Measurements from ENCODE around the gene SARS1.
"Not testable (repeated sequence)": the region's sequence is repeated elsewhere in the genome, so short reads cannot be mapped to it uniquely, and the experiment has no call there.

SARS1 gene, protein sequence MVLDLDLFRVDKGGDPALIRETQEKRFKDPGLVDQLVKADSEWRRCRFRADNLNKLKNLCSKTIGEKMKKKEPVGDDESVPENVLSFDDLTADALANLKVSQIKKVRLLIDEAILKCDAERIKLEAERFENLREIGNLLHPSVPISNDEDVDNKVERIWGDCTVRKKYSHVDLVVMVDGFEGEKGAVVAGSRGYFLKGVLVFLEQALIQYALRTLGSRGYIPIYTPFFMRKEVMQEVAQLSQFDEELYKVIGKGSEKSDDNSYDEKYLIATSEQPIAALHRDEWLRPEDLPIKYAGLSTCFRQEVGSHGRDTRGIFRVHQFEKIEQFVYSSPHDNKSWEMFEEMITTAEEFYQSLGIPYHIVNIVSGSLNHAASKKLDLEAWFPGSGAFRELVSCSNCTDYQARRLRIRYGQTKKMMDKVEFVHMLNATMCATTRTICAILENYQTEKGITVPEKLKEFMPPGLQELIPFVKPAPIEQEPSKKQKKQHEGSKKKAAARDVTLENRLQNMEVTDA

DNA sequence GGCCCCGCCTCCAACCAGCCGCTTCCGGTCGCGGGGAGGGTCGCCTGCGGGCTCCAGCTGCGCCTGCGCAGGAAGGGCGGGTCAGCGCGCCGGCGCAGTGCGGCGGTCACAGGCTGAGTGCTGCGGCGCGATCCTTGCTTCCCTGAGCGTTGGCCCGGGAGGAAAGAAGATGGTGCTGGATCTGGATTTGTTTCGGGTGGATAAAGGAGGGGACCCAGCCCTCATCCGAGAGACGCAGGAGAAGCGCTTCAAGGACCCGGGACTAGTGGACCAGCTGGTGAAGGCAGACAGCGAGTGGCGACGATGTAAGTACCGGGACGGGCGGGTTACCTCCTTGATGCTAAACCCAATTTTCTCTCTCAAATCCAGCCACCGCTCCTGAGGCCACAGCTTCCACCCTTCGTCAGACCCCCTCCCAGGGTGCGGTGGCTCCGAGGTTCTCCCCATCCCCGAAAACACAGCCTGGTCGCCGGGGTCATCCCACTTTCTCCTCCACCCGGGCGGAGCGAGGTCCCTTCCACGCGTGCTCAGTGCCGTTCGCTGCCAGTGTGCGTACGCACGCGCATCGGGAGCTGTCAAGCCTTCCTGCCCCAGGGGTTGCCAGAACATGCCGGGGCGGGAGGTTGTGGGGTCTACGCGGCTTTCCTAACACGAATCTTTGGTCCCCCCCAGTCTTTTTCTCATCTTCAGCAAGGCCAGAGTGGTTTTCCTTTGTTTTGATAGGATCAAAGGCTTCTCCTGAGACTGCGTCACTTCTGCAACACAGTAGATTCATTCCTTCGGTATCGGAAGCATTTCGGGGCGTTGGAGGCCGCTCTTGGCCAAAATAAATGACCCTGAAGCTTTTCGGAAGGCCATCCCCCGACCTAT, at the start of gene SARS1:
Gene SARS1, plus strand, starts transcription at position 95 of the 870 bp plus-strand sequence. Its CDS starts 75 bp downstream, at position 170.
- peak; percentile 94 for DNase-seq

DNA sequence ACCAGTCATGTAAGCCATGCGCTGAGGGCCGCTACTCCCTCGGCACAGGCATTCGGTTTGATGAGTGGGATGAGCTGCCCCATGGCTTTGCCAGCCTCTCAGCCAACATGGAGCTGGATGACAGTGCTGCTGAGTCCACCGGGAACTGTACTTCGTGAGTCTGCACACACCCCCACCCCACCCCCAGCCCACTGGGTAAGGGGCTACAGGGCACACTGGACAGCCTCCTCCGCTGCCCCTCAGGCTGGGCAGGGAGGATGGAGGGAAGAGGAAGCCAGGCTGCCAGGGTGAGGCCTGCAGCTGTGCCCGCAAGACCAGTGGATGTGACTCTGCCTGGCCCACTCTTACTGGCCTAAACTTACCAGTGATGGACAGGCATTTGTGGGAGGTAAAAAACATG, 49.2 kb upstream of the SARS1 start:
- no peak for DNase-seq

DNA sequence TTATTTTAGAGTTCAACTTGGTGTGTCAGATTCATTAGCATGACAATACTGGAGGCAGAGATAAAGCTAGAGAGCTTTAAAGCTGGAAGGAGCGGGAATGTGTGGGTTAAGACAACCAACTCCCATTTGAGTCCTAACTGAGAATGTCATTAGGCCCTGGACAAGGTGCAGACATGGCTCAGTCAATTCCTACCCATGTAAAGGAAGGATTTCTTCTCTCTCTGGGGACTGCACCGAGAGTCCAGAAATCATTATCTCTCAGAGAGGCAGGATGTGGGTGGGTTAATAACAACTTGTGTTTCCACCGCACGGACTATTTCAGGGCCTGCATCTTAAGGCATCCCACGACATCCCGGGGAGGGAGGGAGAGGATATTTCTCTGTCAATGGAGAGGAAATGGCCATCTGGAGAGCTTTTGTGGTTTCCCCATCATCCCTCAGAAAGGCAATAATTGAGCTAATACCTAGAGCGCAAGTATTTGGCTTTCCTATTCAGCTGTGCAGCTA, 46.7 kb upstream of the SARS1 start:
- DNase-seq: peak; percentile 50

DNA sequence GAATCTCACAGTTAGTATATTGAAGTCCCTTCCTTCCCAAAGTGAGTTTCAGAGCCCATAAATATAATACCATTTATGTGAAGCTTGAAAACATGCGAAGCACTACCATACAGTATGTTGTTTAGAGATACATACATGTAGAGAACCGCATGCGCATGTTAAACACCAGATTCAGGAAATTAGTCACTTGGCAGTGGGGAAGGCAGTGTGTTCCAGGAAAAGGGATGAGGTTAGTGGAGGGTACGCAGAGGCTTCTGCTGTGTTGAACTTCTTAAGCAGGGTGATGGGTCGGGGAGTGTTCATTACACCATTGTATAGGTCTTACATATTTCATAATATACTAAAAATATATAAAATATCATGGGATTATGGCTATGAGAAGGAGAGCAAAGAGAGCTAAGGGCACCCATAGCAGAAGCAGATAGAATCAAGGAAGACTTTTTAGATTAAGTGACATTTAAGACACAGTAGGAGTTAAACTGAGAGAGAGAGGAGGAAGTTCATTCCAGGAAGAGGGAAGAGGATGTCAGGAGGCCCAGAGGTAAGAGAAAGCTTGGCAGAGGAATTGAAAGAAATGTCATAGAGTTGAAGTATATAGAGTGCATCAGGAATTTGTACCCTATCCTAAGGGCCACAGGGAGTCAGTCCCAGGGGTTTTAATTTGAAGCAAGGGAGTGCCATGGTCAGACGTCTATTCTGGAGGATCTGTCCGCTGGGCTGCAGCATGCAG, 43.5 kb upstream of the SARS1 start:
- no peak for DNase-seq

DNA sequence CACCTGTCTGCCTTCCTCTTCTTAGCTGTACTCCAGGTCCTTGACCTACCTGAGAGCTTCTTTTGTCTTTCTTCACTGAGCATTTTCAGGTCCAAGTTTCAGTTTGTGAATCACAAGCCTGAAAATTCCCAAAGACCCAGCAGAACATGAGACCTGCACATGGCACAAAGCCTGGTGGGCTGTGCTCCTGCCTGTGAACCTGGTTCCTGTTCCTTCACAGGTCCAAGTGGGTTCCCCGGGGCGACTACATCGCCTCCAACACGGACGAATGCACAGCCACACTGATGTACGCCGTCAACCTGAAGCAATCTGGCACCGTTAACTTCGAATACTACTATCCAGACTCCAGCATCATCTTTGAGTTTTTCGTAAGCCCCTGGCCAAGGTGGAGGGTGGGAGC, 42.1 kb upstream of the SARS1 start:
- DNase-seq: no peak

DNA sequence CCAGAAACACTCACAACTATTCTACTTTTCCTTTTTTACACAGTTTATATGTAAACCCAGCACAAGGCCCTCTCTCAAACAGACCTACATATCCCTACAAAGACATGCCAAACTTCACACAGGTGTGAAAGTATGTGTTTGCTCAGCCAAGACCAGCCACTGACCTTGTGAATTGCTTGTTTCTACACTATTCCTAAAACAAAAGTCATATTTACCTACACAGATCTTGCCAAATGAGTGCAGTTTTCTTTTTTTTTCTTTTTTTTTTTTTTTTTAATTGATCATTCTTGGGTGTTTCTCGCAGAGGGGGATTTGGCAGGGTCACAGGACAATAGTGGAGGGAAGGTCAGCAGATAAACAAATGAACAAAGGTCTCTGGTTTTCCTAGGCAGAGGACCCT, 37.4 kb upstream of the SARS1 start:
- not testable (repeated sequence) for DNase-seq

DNA sequence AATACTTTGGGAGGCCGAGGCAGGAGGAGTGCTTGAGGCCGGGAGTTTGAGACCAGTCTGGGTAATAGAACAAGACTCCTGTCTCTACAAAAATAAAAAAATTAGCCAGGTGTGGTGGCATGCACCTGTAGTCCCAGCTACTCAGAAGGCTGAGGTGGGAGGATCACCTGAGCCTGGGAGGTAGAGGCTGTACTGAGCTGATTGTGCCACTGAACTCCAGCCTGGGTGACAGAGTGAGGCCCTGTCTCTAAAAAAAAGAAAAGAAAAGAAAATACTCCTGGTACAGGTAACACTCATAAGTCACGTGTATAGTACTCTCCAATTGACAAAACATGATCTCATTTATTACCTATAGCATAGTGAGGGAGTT, 33.0 kb upstream of the SARS1 start:
- DNase-seq: not testable (repeated sequence)

DNA sequence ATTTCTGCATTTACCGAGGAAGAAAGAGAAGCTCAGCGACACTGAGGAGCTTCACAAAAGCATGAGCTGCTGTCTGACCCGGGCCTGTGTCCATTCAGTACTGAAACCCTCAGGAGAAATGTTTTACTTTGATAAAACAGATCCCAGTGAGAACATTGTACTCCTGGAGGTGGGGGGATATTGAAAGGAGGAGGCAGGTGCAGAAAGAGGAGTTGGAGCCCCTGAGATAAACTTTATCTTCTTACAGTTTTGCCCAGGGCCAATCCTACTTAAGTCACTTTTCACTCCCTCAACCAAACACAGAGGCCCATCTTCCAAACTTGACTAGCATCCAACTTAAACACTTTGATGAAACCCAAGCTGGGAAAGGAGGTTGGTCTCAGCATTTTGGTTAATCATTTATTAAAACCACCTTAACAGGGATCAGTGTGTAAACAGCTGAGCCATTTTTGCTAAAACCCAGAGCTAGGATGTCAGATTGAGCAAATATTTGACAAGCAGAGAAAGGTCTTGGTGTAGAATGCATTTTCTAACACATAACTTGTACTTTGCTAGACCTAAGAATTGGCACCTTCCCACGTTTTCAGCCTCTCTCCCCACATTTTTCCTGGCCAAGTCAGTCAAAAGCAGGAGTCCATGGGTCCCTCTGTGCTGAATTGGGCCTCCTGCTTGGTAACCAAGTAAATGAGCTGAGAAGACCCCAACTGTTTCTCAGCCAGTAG, 32.5 kb upstream of the SARS1 start:
- no peak for DNase-seq

DNA sequence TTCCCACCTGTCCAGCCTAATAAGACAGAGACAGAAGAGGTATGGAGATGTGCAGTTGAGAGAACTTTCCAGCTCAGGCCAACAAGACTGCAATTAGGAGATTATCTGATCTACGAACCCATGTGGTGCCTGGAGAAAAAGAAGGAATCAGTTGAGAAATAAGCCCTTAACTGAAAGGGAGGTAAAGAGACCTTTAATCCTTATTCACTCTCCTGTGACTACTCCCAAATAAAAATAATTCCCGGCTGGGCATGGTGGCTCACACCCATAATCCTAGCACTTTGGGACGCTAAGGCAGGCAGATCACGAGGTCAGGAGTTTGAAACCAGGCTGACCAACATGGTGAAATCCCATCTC, 31.9 kb upstream of the SARS1 start:
- no peak for DNase-seq

DNA sequence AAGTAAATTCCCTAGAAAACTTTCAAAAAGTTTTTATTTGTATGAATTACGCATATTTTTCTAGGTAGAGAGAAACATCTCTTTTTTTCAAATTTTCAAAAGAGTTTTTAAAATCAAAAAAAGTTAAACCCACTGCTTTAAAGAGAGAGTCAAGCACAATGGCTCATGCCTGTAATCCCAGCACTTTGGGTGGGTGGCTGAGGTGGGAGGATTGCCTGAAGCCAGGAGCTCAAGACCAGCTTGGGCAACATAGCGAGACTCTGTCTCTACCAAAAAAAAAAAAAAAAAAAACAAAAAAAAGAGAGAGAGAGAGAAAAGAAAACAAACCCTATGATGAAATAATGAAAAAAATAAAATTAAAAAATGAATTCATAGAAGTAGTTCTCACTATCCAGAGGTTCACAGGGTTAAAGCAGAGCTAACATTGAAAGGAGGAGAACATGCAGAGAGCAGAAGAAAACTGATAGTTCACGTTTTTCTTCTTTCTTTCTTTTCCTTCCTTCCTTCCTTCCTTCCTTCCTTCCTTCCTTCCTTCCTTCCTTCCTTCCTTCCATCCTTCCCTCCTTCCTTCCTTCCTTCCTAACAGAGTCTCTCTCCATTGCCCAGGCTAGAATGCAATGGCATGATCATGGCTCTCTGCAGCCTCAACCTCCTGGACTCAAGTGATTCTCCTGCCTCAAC, 30.5 kb upstream of the SARS1 start:
- no peak for DNase-seq

DNA sequence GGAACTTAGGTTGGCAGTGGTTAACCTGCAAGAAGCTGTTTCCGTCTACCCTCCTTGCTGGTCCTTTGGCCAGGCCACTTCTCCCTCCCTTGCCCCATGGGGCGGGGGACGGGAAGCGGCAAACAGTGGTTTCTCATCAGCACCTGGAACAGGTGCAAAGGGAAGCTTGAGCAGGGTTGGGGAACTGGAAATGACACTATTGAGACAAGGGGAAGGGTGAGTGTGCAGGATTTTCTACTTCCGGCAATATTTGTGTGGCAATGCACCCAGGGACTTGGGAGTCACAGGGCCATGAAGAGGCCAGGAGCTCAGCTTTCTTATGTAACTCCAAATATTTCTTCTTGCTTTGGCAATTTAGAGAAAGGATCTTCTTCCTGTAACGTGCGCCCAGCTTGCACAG, 29.0 kb upstream of the SARS1 start:
- DNase-seq: no peak

DNA sequence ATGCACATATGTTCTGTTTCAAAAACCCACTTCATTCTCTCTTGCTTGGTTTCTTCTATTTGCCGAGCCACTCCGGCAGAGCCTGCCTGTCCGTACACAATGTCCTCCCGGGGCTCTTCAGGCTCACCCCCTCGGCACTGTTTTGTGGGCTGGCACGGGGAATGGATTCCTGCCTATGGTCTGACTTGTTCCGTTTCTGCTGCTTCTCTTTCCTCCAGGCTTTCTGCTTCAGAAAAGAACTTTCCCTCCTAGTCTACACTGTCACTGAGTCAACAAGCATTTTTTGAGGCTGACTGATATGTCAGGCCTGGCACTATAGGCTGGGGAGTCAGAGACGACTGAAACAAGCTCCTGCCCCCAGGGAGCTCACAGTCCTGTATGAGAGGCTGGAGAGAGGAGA, 28.4 kb upstream of the SARS1 start:
- DNase-seq: no peak

DNA sequence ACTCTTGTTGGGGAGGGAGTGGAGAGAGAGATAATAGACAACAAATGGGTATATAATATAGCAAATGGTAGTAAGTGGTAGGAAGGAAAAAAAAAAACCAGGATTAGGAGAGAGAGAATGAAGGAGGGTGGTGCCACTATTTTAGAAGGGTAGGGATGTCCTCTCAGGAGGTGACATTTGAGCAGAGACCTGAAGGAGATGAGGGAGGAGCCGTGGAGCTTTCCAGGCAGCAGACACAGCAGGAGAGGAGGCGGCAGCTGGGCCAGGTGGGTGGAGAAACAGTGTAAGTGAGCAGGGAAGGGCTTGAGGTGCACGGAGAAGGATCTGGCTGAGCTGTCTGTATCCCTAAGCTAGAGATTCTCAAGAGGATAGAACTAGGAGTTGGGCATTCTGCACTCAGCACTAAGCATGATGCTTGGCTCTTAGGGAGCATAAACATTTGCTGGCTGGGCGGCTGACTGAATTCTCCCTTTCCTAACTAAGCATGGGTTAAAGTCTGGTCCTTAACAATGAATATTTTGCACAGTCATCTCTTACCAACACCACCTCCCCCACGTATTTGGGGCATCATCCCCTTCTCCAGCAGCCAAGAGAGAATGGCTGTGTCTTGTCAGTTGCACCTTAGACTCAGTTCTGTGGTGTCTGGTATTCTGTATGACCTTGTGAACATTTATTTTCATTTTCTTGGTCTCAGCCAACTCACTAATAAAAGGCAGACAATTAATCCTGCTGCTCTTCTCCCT, 27.6 kb upstream of the SARS1 start:
- no peak for DNase-seq

DNA sequence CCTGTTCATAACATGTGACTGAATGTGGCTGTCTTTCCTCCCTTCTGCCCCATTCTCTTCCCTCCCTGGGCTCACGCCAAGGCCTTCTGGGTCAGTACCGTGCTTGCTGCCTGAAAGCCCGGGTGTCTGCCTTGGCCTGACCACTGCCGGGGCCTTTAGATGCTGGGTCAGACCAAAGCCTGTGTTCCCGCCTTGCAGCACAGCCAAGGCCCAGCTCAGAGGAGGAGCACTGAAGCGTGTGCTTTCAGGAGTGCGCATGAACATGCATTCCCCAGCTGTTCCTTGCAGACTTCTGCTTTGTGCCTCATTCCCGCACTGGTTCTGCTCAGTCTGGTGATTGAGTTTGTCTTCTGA, 27.0 kb upstream of the SARS1 start:
- DNase-seq: no peak

DNA sequence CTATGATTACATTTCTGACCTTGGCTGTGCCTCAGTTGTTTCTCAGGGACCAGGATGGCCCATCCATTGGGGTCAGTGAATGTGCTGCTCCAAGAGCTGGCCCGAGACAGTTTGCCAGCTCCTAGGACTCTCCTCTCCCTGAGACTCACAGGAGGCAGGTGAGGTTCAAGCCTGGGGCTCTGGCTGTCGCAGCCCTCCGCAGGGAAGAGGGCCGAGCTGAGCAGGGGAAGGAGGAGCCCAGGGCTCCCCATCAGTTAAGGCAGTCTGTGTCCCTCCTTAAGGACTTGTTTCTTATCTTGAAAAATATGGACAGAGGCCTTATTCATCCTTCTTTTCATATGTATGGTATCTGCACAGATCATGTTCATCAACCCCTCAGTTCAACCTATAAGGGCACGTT, 26.6 kb upstream of the SARS1 start:
- no peak for DNase-seq

DNA sequence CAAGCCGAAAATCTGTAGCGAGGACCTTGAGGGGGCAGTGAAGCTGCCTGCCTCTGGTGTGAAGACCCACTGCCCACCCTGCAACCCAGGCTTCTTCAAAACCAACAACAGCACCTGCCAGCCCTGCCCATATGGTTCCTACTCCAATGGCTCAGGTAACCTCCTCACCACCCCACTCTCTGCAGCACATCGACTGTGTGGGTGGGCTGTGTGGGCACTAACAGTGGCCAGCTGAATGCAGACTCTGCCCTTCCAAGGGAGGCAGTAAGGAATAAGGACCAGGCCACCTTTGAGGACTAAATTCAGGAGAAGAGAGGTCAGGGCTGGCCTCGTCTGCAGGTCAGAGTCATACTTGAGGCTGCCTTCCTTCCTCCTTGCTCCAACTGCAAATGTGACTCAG, 25.5 kb upstream of the SARS1 start:
- DNase-seq: no peak

DNA sequence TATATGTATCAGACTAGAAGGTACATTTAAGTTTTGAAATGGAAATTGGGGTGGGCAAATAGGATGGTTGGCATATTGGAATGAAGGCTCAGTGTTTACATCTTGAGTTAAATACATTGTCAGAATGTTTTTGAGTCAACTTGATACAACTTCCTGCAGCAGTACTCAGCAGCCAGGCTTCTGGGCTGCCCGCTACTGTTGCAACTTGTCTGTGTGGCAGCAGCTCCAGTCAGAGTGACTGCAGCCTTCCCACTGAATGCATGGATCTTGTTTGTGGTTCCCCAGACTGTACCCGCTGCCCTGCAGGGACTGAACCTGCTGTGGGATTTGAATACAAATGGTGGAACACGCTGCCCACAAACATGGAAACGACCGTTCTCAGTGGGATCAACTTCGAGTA, 24.9 kb upstream of the SARS1 start:
- DNase-seq: no peak

DNA sequence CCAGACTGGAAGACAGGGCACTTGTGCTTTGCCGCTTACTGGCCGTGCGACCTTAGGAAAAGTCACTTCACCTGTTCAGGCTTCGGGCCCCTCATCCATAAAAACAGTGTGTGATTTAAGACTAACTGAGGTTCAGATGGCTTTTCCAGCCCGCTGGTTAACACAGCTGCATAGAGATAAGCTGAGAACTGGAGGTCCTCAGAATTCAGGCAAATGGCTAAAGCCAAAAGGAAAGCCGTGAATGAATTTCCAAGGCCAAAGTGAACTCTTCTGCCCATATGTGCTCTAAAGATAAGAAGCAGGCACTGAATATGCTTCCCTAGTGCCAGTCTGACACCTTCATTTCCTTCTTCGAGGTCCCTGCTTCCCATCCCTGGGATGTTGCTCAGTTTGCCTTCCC, 23.5 kb upstream of the SARS1 start:
- no peak for DNase-seq

DNA sequence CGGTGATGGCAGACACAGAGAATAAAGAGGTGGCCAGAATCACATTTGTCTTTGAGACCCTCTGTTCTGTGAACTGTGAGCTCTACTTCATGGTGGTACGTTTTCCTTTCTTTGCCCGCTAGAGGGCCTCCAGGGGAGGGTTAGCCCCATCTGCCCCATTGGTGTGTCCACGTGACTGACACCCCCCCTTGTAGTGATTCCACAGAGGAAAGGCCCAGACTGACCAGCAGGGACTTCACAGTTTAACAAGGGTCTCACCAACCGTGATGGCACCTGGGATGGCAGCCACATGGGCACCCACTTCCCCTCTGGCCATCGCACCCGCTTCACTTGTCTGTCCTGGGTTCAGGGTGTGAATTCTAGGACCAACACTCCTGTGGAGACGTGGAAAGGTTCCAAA, 22.3 kb upstream of the SARS1 start:
- no peak for DNase-seq

DNA sequence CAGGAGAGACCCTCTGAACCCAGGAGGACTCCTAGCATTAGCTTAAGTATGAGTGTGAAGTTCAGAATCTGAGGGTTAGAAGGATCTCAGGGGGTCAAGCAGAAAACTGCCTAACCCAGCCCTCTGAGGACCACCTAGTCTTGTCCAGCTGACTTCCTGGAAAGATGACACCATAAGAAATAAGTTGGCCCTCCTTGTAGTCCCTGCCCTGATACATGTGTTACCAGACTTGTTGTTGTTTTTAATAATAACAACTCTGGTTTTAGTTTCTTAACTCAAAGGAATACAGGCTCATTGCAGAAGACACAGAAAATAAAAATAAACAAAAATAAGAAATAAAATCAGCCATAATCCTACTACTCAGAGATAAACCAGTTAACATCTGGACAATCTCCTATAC, 21.8 kb upstream of the SARS1 start:
- no peak for DNase-seq

DNA sequence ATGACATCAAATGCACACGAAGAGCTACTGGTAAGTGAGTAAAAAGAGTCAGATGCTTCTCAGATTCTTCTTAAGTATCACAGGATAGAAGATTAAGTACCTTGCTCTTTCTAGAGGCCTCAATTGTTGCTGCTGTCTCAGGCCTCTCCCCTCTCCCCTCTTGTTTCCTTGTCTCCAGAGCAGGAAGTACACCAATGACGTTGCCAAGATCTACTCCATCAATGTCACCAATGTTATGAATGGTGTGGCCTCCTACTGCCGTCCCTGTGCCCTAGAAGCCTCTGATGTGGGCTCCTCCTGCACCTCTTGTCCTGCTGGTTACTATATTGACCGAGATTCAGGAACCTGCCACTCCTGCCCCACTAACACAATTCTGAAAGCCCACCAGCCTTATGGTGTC, 21.3 kb upstream of the SARS1 start:
- DNase-seq: no peak

All from right forelimb (tissue), 1 donor.